Measurements from ENCODE around the gene CPLX3. TPM values are rescaled to one million over a fixed set of nuclear protein-coding genes. Genes with fewer than 3 reads are reported as not detected.

The CPLX3 gene
- total RNA-seq, result not detected in 2 replicates

GRCh38 chr15:74826364-74826819 is at the start of gene CPLX3:
Gene CPLX3, plus strand, starts transcription at chr15:74826627. Its CDS starts 77 bp downstream, at chr15:74826704.

GRCh38 chr15:74781431-74782258 is 44.8 kb upstream of the CPLX3 start, which contains the start of gene CSK:
Gene CSK, plus strand, starts transcription at chr15:74782080. Its CDS starts 16,218 bp downstream, at chr15:74798298.

GRCh38 chr15:74812533-74812932 is 13.9 kb upstream of the CPLX3 start, which contains the start of gene LMAN1L:
Gene LMAN1L, plus strand, starts transcription at chr15:74812835. Its CDS starts 20 bp downstream, at chr15:74812855.

GRCh38 chr15:74842581-74843444 is 16.4 kb downstream of the CPLX3 start, which contains the start of gene ULK3:
Gene ULK3, minus strand, starts transcription at chr15:74843156. Its CDS starts 51 bp downstream, at chr15:74843105.

GRCh38 chr15:74873036-74873755 is 46.8 kb downstream of the CPLX3 start, which contains the start of gene SCAMP2:
Gene SCAMP2, minus strand, starts transcription at chr15:74873365. Its CDS starts 110 bp downstream, at chr15:74873255.

Other genes with a start within 250 kb of the CPLX3 start
- 45.5 and 48.5 TPM in 2 replicates for gene CLK3, start 210.8 kb upstream of the CPLX3 start, total RNA-seq
- 17.9 and 19.4 TPM in 2 replicates for gene EDC3, start 130.6 kb upstream of the CPLX3 start, total RNA-seq
- 47.1 and 65.0 TPM in 2 replicates for gene CYP1A1, start 101.1 kb upstream of the CPLX3 start, total RNA-seq
- gene CYP1A2, start 77.8 kb upstream of the CPLX3 start, total RNA-seq, result not detected in 2 replicates
- gene CSK, start 44.5 kb upstream of the CPLX3 start, total RNA-seq, result 21.7 and 30.5 TPM in 2 replicates
- not detected in 2 replicates for gene LMAN1L, start 13.8 kb upstream of the CPLX3 start, total RNA-seq
- gene ULK3, start 16.5 kb downstream of the CPLX3 start, total RNA-seq, result 19.6 and 22.0 TPM in 2 replicates
- 17.0 and 19.7 TPM in 2 replicates for gene SCAMP2, start 46.7 kb downstream of the CPLX3 start, total RNA-seq
- 27.7 and 30.2 TPM in 2 replicates for gene MPI, start 63.4 kb downstream of the CPLX3 start, total RNA-seq
- 32.8 and 41.5 TPM in 2 replicates for gene FAM219B, start 80.2 kb downstream of the CPLX3 start, total RNA-seq
- 50.9 and 62.0 TPM in 2 replicates for gene COX5A, start 111.4 kb downstream of the CPLX3 start, total RNA-seq
- 20.0 and 29.3 TPM in 2 replicates for gene RPP25, start 130.1 kb downstream of the CPLX3 start, total RNA-seq
- gene SCAMP5, start 168.9 kb downstream of the CPLX3 start, total RNA-seq, result 8.5 and 11.8 TPM in 2 replicates
- 6.1 and 6.4 TPM in 2 replicates for gene PPCDC, start 197.0 kb downstream of the CPLX3 start, total RNA-seq